ENCODE measurements around the gene RARRES1.

RARRES1 gene

DNA sequence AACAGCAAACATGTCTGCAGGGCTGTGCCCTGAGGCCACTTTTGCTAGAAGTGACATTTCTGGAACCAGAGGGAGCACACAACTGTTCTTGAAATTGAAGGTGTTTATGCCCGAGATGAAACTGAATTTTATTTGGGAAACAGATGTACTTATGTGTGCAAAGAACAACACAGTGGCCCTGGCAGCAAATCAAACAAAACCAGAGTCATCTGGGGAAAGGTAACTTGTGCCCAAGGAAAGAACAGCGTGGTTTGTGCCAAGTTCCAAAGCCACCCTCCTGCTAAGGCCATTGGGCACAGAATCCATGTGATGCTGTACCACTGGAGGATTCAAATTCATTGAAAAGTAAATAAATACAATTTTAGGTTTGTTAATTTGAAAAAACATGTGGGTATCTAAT is 31.2 kb upstream of the RARRES1 start:
- no peak for DNase-seq

DNA sequence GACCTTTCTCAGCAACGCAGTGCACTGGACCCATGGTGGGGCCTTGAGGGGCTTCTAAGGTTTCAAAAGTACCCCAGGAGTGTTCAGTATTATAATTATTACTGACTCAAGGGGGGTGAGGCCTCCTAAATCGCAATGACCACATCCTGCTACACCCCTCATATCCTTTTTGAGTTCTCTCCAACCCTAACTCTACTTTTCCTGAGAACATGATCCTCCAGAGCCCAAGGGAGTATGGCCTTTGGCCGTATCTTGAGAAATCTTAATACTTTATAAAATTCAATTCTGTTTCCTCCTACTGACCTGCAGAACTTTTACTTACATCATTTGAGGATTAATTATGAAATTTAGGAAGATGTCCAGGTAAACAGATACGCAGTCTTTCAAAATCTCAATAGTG is 30.4 kb upstream of the RARRES1 start:
- no peak for DNase-seq

GRCh38 chr3:158761350-158761749 is 29.1 kb upstream of the RARRES1 start:
- DNase-seq, result peak; percentile 27

DNA sequence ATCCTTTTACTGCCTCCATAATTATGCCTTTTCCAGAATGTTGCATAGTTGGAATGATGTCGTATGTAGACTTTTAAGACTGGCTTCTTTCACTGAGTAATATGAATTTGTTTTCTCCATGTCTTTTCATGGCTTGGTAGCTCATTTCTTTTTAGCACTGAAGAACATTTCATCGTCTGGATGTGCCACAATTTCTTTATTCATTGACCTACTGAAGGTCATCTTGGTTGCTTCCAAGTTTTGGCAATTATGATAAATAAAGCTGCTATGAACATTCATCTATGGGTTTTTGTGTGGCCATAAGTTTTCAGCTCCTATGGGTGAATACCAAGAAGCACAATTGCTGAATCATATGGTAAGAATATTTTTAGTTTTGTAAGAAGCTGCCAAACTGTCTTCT is 23.2 kb upstream of the RARRES1 start:
- no peak for DNase-seq

DNA sequence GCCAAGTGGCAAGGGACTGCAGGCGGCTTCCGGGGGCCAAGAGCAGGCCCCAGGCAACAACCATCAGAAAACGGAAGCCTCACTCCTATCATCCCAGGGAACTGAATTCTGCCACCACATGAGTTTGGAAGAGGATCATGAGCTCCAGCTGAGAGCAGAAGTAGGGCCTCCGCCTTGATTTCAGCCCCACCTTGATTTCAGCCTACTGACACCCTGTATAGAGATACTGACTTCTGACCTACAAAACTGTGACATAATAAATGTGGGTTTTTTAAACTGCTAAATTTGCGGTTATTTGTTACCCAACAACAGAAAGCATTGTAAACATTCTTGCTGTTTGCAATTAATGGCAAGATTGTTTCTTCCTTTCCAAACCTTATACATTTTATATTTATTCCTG is 21.6 kb upstream of the RARRES1 start:
- DNase-seq, result no peak

GRCh38 chr3:158751316-158751715 is 19.1 kb upstream of the RARRES1 start:
- DNase-seq, result no peak

GRCh38 chr3:158750016-158750415 is 17.8 kb upstream of the RARRES1 start:
- no peak for DNase-seq

DNA sequence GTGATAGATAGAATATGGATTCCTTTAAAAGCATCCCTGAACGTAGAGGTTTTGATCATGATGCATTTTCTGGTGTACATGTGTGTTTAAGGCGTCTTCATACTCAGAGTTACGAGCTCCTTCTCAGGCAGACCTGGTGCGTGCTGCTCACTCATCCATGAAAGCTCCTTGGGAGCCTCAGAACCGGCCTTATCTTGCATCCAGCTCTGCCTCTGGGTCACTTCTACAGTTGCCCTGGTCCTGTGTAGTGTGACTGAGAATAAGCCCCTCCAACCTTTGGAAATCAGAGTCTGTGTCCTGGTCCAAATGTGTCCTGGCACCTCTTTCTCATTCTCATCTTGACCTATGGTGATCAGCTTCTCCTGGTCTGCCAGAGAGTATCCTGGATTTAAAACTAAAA is 17.3 kb upstream of the RARRES1 start:
- DNase-seq, result no peak

- no peak for DNase-seq
Measured at GRCh38 chr3:158748237-158748828, 16.1 kb upstream of the RARRES1 start.

DNA sequence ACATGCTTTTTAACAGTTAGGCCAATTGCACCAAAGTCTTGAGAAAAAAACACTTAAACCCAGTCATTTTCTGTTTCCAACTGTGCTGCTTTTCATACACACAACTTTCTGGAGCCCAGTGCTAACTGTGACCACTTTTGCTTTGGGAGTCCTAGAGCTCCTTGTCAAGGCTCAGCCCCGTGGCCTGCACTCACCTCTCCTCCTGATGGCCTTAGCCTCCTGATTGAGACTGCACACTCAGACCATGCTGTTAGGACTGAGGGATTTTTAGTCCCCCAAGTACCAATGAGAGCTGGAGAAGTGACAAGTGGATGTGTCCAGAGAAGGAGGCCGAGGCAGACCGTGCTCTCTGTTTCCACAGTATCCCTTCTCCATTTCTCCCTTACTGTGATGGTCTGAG is 15.2 kb upstream of the RARRES1 start:
- DNase-seq, result no peak

GRCh38 chr3:158745551-158745950 is 13.3 kb upstream of the RARRES1 start:
- DNase-seq, result no peak

DNA sequence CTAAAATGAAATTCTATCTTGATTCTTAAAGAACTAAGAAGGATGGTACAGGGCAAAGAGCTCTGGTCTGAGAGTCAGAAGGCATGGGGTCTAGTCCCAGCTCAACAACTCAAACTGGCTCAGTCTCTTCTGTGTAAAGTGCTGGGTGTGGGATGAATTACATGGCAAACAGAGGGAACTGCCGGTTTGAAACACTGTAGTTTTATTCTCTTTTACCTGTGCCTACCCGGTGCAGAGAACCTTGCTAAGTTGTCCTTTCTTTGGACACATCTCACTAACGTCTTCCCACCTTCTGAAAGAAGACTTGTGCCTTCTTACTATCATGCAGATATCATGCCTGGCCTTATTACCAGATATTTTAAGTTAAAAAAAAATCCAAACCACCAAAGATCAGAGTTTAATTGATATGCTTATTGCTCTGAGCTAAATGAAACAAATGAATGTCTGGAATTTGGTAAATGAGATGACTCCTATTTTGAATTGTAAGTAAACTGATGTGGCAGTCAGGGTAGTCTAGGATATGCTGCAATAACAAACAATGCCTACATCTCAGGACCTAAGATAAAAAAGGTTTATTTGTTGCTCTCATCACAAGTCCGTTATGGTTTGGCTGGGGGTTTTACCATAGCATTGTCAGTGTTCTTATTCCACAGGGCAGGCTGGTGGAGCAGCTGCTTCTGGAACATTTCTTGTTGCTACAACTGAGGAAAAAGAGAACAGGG is 12.5 kb upstream of the RARRES1 start:
- no peak for DNase-seq

GRCh38 chr3:158743664-158744566 is 11.7 kb upstream of the RARRES1 start:
- no peak for DNase-seq

DNA sequence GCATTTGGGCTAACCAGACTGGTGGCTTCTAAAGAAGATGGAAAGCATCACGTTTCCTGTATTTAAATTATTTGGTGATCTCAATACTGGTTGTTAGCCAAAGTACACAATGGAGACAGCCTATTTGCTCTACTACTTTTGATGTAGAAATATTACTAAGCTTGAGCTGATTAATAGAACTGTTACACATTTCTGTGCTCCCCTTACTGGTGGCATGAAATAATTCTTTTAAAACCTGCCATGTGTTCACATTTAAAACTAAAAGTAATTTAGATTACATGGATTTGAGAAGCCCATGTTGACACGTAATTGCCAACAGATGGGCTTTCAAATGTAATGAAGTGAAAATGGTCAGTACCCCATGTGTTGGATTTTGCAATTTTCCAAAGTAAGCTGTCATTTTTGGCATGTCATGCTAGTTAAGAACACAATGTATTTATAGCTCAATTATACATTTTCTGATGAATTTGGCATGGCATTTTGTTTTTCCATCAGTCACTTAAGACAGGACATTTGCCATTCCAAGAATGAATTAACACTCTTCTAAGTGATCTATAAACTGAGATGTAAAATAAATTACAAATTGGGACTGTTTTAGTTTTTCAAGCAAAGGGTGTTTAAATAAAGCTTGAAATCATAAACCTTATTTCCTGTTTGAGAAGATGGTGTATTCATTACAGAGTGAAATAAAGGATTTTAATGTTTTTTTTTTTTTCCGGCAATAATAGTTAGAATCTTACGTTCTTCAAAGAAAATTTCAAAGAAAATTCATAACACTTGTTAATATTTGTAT is 10.8 kb upstream of the RARRES1 start:
- no peak for DNase-seq

DNA sequence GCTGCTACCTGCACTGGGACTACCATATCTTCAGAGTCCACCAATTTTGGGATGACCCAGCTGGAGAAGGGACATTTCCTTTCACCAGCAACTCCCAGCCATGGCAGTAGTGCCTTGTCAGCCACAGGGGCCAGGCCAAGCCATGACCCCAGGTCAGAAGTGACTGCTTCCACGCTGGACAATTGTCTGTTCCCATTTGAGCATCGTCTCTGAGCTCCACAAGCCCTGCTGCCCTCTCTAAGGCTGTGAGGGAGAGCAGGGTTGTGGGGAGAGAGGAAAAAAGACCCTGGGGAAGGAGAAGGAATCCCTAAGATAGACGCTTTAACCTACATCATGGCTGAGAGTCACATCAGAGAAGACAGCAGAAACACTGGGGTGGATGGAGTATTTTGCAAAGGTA is 7.4 kb upstream of the RARRES1 start:
- no peak for DNase-seq

DNA sequence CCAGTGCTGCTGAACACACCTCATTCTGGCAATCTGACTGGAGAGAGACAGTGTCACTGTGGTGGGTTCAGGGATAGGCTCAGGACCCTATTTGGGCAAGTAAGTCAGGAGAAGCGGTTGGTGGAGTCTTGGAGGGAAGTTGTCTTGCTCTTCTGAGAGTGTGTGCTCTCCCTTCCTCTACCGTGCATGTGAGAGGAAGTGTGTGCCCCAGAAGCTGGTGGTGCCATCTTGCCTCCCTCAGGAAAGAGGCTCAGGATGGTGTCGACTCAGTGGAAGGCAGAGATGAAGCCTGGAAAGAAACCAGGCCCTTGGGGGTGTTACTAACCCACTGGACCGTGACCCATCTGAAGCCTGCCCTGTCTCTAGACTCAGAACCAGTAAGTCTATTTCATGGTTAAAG is 6.8 kb upstream of the RARRES1 start:
- no peak for DNase-seq

GRCh38 chr3:158738653-158739052 is 6.4 kb upstream of the RARRES1 start:
- no peak for DNase-seq

DNA sequence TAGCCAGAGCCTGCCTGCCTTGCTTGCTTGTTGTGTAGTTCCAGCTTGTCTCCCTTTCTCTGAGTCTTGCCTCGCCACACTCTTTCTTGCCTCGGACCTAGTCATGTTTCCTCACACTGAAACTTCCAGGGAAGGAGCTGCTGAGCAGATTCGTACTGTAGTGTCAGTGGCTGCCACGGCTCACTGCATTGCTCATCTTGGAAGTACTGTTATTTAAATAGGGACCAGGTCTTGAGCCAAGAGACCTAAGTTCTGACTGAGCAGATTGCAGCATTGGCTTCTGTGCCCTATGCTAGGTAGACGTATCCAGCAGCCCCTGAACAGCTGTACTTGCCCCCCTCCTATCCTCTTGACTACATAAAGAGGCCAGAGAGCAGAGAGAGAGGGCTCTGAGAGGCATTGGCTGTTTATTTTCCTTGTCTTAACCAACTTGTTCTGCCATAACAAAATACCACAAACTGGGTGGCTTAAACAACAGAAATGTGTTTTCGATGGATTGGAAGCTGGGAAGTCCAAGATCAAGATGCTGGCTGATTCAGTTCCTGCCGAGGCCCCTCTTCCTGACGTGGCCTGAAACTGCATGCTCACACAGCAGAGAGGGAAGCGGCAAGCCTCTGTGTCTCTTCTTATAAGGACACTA is 5.8 kb upstream of the RARRES1 start:
- no peak for DNase-seq

GRCh38 chr3:158737410-158737809 is 5.2 kb upstream of the RARRES1 start:
- DNase-seq, result no peak

- DNase-seq, result no peak
Measured at GRCh38 chr3:158735296-158736033, 3.2 kb upstream of the RARRES1 start.

DNA sequence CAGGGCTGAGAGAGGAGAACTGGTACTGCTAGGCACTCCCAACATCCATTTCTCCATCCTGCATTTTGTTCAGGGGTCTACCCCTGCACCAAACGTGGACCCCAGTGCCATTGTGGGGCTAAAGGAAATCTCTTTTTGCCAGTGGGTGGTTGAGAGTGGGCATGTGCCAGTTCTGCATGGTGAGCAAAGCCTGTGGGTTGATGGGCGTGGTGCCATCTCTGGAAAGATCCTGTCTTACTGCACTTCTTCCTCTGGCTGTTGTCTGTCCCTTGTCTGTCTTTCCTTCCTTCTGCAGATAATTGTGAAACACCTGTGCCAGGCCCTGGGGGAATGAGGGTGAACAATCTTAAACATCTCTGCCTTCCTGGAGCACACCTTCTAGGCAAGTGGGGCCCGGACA is 1.4 kb upstream of the RARRES1 start:
- DNase-seq, result no peak

DNA sequence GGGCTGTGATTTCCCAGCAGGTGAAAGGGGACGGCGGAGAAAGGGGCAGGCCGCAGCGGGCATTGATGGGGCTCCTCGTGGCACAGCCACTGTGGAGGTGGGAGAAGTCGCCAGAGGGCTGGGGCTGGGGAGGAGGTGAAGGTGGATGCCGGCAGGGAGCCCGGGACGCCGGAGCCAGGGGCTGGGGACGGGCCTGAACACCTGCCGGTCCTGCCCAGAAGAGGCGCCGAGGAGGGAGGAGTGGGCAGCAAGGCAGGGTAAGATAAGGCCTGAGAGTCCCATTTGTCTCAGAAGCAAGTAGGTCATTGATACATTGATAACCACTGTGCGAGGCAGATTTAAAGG is 571 bp upstream of the RARRES1 start:
- no peak for DNase-seq

Measured in NCI-H2171 treated with DMSO at 0.1 percent for 48 hours (cell line).